Measurements from ENCODE around the gene FGF1.

DNA sequence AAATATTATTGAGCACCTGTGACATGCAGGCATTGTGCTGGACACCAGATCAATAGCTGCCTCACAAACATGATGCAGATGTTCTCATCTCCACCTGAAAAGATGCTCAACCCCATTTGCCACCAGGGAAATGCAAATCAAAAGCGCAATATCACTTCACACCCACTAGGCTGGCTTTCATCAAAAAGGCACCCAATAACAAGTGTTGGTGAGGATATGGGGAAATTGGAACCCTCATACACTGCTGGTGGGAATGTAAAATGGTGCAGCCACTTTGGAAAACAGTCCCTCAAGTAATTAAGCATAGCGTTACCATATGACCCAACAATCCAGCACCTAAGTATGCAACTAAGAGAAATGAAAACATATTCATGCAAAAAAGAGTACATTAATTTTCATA is 24.7 kb downstream of the FGF1 start:
- TF ChIP-seq ZNF8 (CRISPR knock-in tag; IDR thresholded peaks at IDR 0.05) (no peak), ISL1 (CRISPR knock-in tag; IDR thresholded peaks at IDR 0.05) (no peak)
